GM23248 (cell line): ENCODE data around the gene SIK3.

Experiments used
- EZH2 ChIP-seq: fragments of 200-600 bp; sonication (generic); IDR thresholded peaks from 2 replicates; pipeline ENCODE4 v1.6.1; 2018; ENCODE audit warnings: antibody characterized with exemption, mild to moderate bottlenecking; ENCODE audit not compliant: insufficient read depth, poor library complexity, severe bottlenecking
- EZH2phosphoT487 ChIP-seq: fragments of 200-600 bp; sonication (generic); IDR thresholded peaks from 2 replicates; pipeline ENCODE4 v1.6.1; 2018; ENCODE audit warnings: antibody characterized with exemption, moderate library complexity, mild to moderate bottlenecking, low read depth; ENCODE audit not compliant: insufficient read depth

GRCh38 chr11:116882386-116882785, 215.8 kb downstream of the SIK3 start:
- TF ChIP-seq EZH2phosphoT487 = no peak
- no peak for TF ChIP-seq EZH2
